Activated B cell treated with CpG ODN at 0.5 μM for 24 hours (primary cell): Measurements from ENCODE around the gene RPS15. TPM values are rescaled to one million over a fixed set of nuclear protein-coding genes. Genes with fewer than 3 reads are reported as not detected.
"Not testable (repeated sequence)": the region's sequence is repeated elsewhere in the genome, so short reads cannot be mapped to it uniquely, and the experiment has no call there.

Experiments used
- ATAC-seq: fragments of 200-7000 bp; cut with Tn5 transposase; one replicate; pipeline ENCODE4 v1.10.0; 2021; ENCODE audit warnings: low read depth, mild to moderate bottlenecking, moderate library complexity
- CTCF ChIA-PET: fragments of 350-600 bp; sonication (Branson Sonifier 250); formaldehyde crosslinking; loops from one replicate; lab custom pipeline; 2021; ENCODE audit warnings: antibody characterized with exemption; lab: Charles Lee
- POLR2A ChIA-PET: fragments of 350-600 bp; sonication (Branson Sonifier 250); formaldehyde crosslinking; loops from one replicate; lab custom pipeline; 2021; ENCODE audit warnings: antibody characterized with exemption; lab: Charles Lee
- DNase-seq: peaks from one replicate; pipeline ENCODE4 v3.0.0; 2022
- H3K27ac Mint-ChIP-seq: one replicate; pipeline ENCODE4 v1.8.0; 2020; ENCODE audit warnings: mixed read lengths
- H3K27me3 Mint-ChIP-seq: one replicate; pipeline ENCODE4 v1.8.0; 2021; ENCODE audit warnings: mixed read lengths
- H3K36me3 Mint-ChIP-seq: one replicate; pipeline ENCODE4 v1.8.0; 2021; ENCODE audit warnings: low read depth, mixed read lengths
- H3K4me1 Mint-ChIP-seq: one replicate; pipeline ENCODE4 v1.8.0; 2021; ENCODE audit warnings: mixed read lengths
- H3K4me3 Mint-ChIP-seq: one replicate; pipeline ENCODE4 v1.8.0; 2020; ENCODE audit warnings: mild to moderate bottlenecking, mixed read lengths
- H3K9me3 Mint-ChIP-seq: one replicate; pipeline ENCODE4 v1.8.0; 2020; ENCODE audit warnings: mixed read lengths
- CTCF ChIP-seq: fragments of 200-600 bp; IDR thresholded peaks from one replicate; pipeline ENCODE4 v1.8.0; 2022; ENCODE audit warnings: antibody characterized with exemption, mild to moderate bottlenecking
- intact Hi-C: fragments of 100-400 bp; cut with micrococcal nuclease; formaldehyde crosslinking; loops from one replicate; pipeline ENCODE4 v1.15.1; 2024
- total RNA-seq: library from RNA; stranded (reverse); gene quantifications from 2 replicates; pipeline ENCODE4 v1.2.3, GENCODE V29; 2022

Gene RPS15
- total RNA-seq, 1 donor from 2014 or later, result 1,788 TPM

DNA sequence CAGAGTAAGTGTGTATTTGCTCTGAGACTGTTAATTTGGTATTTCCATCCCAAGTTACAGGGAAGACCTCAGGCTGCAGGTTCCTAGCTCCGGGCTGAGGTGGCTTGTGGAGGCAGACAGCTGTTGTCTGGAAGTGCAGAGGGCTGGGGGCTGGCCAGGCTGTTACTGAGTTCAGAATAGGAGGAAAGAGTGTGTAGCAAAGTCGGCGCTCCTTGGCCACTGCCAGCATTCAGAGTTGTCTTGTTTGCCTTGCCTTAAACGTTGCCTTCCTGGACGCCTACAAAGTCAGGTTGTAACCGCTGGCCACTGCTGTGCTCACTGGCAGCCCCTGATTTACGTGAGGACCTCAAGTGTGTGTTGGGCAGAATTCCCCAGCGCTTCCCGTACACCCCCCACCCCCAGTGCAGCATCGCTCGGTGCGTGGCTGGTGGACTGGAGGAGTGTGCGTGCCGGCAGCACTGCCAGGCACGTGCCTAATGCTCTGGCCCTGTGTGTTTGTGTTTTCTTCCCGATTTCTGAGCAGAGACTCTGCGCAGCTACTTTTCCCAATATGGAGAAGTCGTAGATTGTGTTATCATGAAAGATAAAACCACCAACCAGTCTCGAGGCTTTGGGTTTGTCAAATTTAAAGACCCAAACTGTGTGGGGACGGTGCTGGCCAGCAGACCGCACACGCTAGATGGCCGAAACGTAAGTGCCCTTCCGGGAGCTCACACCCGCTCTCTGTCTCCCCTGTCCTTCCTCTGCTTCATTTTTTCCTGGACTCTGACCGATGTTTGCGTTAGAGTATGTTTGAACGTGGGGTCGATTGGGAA lies 20.3 kb upstream of the RPS15 start:
- ChIA-PET POLR2A (interaction anchor here (1.2 kb wide), 1 partner anchor 8 kb away, joined by 3 read pairs; no protein-coding TSS in a partner anchor), CTCF (no interaction called here)
- intact Hi-C loops, result no loop called here
- no peaks in the 10 kb centered on the region for H3K9me3 Mint-ChIP-seq
- H3K4me1 Mint-ChIP-seq, result peaks cover 20% of the 10 kb centered on the region
- peaks cover 63% of the 10 kb centered on the region for H3K36me3 Mint-ChIP-seq
- TF ChIP-seq CTCF, result no peak
- H3K27ac Mint-ChIP-seq, result peak overlapping the region; percentile 24
- no peak overlapping the region for H3K4me3 Mint-ChIP-seq
- H3K27me3 Mint-ChIP-seq, result no peaks in the 10 kb centered on the region
- no peak for ATAC-seq
- DNase-seq, result no peak

GRCh38 chr19:1418496-1418775 lies 19.8 kb upstream of the RPS15 start:
- POLR2A ChIA-PET, result interaction anchor here (1.2 kb wide), 1 partner anchor 9 kb away, joined by 3 read pairs; no protein-coding TSS in a partner anchor
- CTCF ChIA-PET, result no interaction called here
- DNase-seq (no peak), ATAC-seq (no peak)
- Mint-ChIP-seq H3K27me3 (no peaks in the 10 kb centered on the region), H3K4me1 (peaks cover 16% of the 10 kb centered on the region), H3K9me3 (no peaks in the 10 kb centered on the region), H3K36me3 (peaks cover 63% of the 10 kb centered on the region), H3K4me3 (no peak overlapping the region), H3K27ac (no peak overlapping the region)
- TF ChIP-seq CTCF, result no peak
- intact Hi-C loops, result no loop called here

DNA sequence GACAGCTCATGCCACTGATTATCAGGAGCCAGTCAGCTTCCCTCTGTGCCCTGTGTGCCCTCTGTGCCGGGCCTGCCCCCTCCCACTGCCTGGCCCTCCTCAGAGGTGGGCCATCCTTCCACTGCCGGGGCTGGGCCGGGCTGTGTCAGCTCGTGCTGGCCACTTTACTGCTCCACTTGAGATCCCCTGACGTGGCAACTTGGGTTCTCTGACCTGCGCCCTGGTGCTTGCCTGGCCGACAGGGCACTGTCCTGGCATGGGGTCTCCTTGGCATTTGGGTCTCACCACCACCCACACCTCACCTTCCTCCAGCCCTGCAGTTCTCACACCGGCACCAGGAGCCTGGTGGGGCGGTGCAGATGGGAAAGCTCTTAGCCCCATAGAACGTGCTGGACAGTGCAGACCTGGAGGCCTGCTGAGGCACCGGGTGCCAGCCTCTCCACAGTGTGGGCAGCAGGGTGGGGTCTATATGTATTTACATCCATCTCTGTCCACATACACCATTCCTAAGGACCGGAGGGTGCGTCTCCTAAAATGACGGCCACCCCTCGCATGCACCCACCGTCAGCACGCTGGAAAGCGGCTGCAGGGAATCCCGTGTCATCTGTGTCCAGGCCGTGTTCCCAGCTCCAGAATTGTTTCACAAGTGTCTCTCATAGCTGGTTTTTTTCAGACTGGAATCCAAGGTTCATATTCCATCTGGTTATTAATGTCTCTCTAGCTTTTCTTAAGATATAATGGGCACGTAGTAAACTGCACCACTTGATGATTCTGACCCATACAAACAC lies 19.1 kb upstream of the RPS15 start:
- H3K36me3 Mint-ChIP-seq, result peaks cover 67% of the 10 kb centered on the region
- H3K4me3 Mint-ChIP-seq, result no peak overlapping the region
- no peaks in the 10 kb centered on the region for H3K27me3 Mint-ChIP-seq
- intact Hi-C loops, result no loop called here
- DNase-seq (no peak), ATAC-seq (no peak)
- ChIA-PET POLR2A (no interaction called here), CTCF (no interaction called here)
- peaks cover 15% of the 10 kb centered on the region for H3K4me1 Mint-ChIP-seq
- no peaks in the 10 kb centered on the region for H3K9me3 Mint-ChIP-seq
- no peak for TF ChIP-seq CTCF
- no peak overlapping the region for H3K27ac Mint-ChIP-seq

GRCh38 chr19:1420085-1420484 lies 18.1 kb upstream of the RPS15 start:
- CTCF ChIA-PET, H3K27ac Mint-ChIP-seq, ATAC-seq, POLR2A ChIA-PET, H3K4me3 Mint-ChIP-seq, H3K9me3 Mint-ChIP-seq, intact Hi-C loops, DNase-seq, H3K27me3 Mint-ChIP-seq: not testable (repeated sequence)
- peaks cover 72% of the 10 kb centered on the region for H3K36me3 Mint-ChIP-seq
- H3K4me1 Mint-ChIP-seq, result peaks cover 13% of the 10 kb centered on the region

DNA sequence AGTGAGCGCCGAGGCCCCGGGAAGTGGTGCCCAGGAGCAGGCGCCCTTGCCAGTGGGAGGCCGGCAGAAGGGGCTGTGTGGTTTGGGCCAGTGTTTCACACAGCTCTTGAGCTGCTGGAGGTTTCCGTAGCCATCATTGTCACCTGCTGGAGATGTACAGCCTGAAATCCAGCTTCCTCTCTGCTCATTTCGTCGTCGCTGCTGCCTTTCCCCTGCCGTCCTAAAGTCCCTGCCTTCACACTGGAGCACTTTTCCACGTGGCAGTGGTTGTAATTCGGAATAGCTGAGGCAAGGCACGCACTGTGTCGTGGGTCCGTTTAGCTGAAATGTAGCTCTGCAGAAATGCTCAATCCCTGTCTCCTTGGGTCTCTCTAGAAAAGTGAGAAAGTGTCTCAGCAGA lies 17.6 kb upstream of the RPS15 start:
- DNase-seq, result no peak
- H3K4me1 Mint-ChIP-seq, result peaks cover 10% of the 10 kb centered on the region
- intact Hi-C loops, result no loop called here
- ChIA-PET CTCF (no interaction called here), POLR2A (no interaction called here)
- no peak overlapping the region for H3K27ac Mint-ChIP-seq
- H3K4me3 Mint-ChIP-seq, result no peak overlapping the region
- peaks cover 75% of the 10 kb centered on the region for H3K36me3 Mint-ChIP-seq
- H3K27me3 Mint-ChIP-seq, result no peaks in the 10 kb centered on the region
- ATAC-seq, result no peak
- TF ChIP-seq CTCF, result no peak
- H3K9me3 Mint-ChIP-seq, result no peaks in the 10 kb centered on the region
